GM18511 (cell line): ENCODE data around the gene PIGB.
"Not testable (repeated sequence)": the region's sequence is repeated elsewhere in the genome, so short reads cannot be mapped to it uniquely, and the experiment has no call there.

Source experiments
- ATAC-seq: cut with Tn5 transposase; IDR thresholded peaks from one replicate; pipeline ENCODE4 v1.9.1; 2021; ENCODE audit warnings: mild to moderate bottlenecking, moderate library complexity; ENCODE audit not compliant: unreplicated experiment

The PIGB gene

GRCh38 chr15:55290528-55291057, 28.4 kb upstream of the PIGB start:
- peak; percentile 83 for ATAC-seq

- no peak for ATAC-seq
Measured at GRCh38 chr15:55297315-55297714, 21.7 kb upstream of the PIGB start.

GRCh38 chr15:55302801-55303200, 16.2 kb upstream of the PIGB start:
- ATAC-seq = not testable (repeated sequence)

GRCh38 chr15:55319537-55320237, 665 bp downstream of the PIGB start:
- ATAC-seq = peak; percentile 37

GRCh38 chr15:55320238-55320550, 1.2 kb downstream of the PIGB start:
- ATAC-seq = no peak

GRCh38 chr15:55320963-55321362, 1.9 kb downstream of the PIGB start:
- ATAC-seq = no peak

GRCh38 chr15:55322467-55322866, 3.4 kb downstream of the PIGB start:
- no peak for ATAC-seq

GRCh38 chr15:55327387-55327786, 8.4 kb downstream of the PIGB start:
- no peak for ATAC-seq

GRCh38 chr15:55334371-55334770, 15.3 kb downstream of the PIGB start:
- ATAC-seq = no peak

- ATAC-seq = no peak
Measured at GRCh38 chr15:55334997-55335396, 16.0 kb downstream of the PIGB start.

GRCh38 chr15:55337160-55337559, 18.1 kb downstream of the PIGB start:
- ATAC-seq = no peak

GRCh38 chr15:55343168-55343567, 24.1 kb downstream of the PIGB start:
- no peak for ATAC-seq

- ATAC-seq = no peak
Measured at GRCh38 chr15:55344206-55344605, 25.2 kb downstream of the PIGB start.

- ATAC-seq = no peak
Measured at GRCh38 chr15:55348281-55348778, 29.3 kb downstream of the PIGB start.

GRCh38 chr15:55349282-55349681, 30.3 kb downstream of the PIGB start:
- ATAC-seq = no peak

- ATAC-seq = no peak
Measured at GRCh38 chr15:55353025-55353424, 34.0 kb downstream of the PIGB start.

- ATAC-seq = no peak
Measured at GRCh38 chr15:55356985-55357585, 38.1 kb downstream of the PIGB start.

GRCh38 chr15:55357774-55358173, 38.8 kb downstream of the PIGB start:
- no peak for ATAC-seq

- no peak for ATAC-seq
Measured at GRCh38 chr15:55358471-55358870, 39.4 kb downstream of the PIGB start.

- no peak for ATAC-seq
Measured at GRCh38 chr15:55360256-55360655, 41.2 kb downstream of the PIGB start.

- ATAC-seq = no peak
Measured at GRCh38 chr15:55361048-55361447, 42.0 kb downstream of the PIGB start.

- no peak for ATAC-seq
Measured at GRCh38 chr15:55362641-55363040, 43.6 kb downstream of the PIGB start.
